ENCODE measurements around the gene CACNA1D. TPM values are rescaled to one million over a fixed set of nuclear protein-coding genes. Genes with fewer than 3 reads are reported as not detected.

CACNA1D gene
- total RNA-seq, 2 donors from 2014 or later, result 9.9 to 20.4 TPM

GRCh38 chr3:53613125-53613524 is 118.7 kb downstream of the CACNA1D start:
- H3K27ac ChIP-seq, result peak overlapping the region in 1 of 4 donors; percentile 7
- 58 to 66% methylated on average over 3 of the region's 3 CpGs for WGBS, 2 donors
- H3K27me3 ChIP-seq, result no peaks in the 10 kb centered on the region
- ATAC-seq (no peak), DNase-seq (no peak)
- H3K36me3 ChIP-seq (replicated peaks in 1 of 2; ENCODE audit: insufficient read depth in 1 of 2, low read depth in 2 of 2), result no peaks in the 10 kb centered on the region
- TF ChIP-seq POLR2A (IDR thresholded peaks at IDR 0.05) (no peak), CTCF (IDR thresholded peaks at IDR 0.05) (no peak)
- H3K4me3 ChIP-seq, result no peak overlapping the region
- intact Hi-C loops (cut with DNase I), result no loop called here
- no peaks in the 10 kb centered on the region for H3K9me3 ChIP-seq
- H3K4me1 ChIP-seq, result no peaks in the 10 kb centered on the region

GRCh38 chr3:53614307-53614706 is 119.9 kb downstream of the CACNA1D start:
- H3K27me3 ChIP-seq, result no peaks in the 10 kb centered on the region
- no peak overlapping the region for H3K27ac ChIP-seq
- H3K4me3 ChIP-seq, result no peak overlapping the region
- 69 to 71% methylated on average over 5 of the region's 5 CpGs for WGBS, 2 donors
- H3K4me1 ChIP-seq, result no peaks in the 10 kb centered on the region
- no peaks in the 10 kb centered on the region for H3K9me3 ChIP-seq
- no peak for ATAC-seq
- TF ChIP-seq POLR2A (IDR thresholded peaks at IDR 0.05) (no peak), CTCF (IDR thresholded peaks at IDR 0.05) (no peak)
- intact Hi-C loops (cut with DNase I), result no loop called here
- no peak for DNase-seq
- no peaks in the 10 kb centered on the region for H3K36me3 ChIP-seq (replicated peaks in 1 of 2; ENCODE audit: insufficient read depth in 1 of 2, low read depth in 2 of 2)

- Histone ChIP-seq H3K27me3 (no peaks in the 10 kb centered on the region), H3K4me1 (no peaks in the 10 kb centered on the region), H3K9me3 (no peaks in the 10 kb centered on the region), H3K4me3 (no peak overlapping the region), H3K36me3 (replicated peaks in 1 of 2; ENCODE audit: insufficient read depth in 1 of 2, low read depth in 2 of 2) (no peaks in the 10 kb centered on the region), H3K27ac (no peak overlapping the region)
- WGBS, 2 donors, result 59 to 61% methylated on average over 5 of the region's 5 CpGs
- no peak for ATAC-seq
- intact Hi-C loops (cut with DNase I), result no loop called here
- TF ChIP-seq CTCF (IDR thresholded peaks at IDR 0.05) (no peak), POLR2A (IDR thresholded peaks at IDR 0.05) (no peak)
- DNase-seq, result peak in 1 of 4 donors; percentile 15
Measured at GRCh38 chr3:53616321-53616720, 121.9 kb downstream of the CACNA1D start.

GRCh38 chr3:53616971-53617892 is 122.8 kb downstream of the CACNA1D start:
- WGBS, 2 donors, result 73 to 78% methylated on average over 7 of the region's 7 CpGs
- intact Hi-C loops (cut with DNase I), result no loop called here
- ATAC-seq, result no peak

More at GRCh38 chr3:53616971-53617892, 122.8 kb downstream of the CACNA1D start:
- no peaks in the 10 kb centered on the region for H3K27me3 ChIP-seq
- H3K4me3 ChIP-seq, result no peak overlapping the region
- no peaks in the 10 kb centered on the region for H3K4me1 ChIP-seq
- TF ChIP-seq CTCF (IDR thresholded peaks at IDR 0.05), result no peak
- no peak for TF ChIP-seq POLR2A (IDR thresholded peaks at IDR 0.05)
- no peak overlapping the region for H3K27ac ChIP-seq
- no peaks in the 10 kb centered on the region for H3K36me3 ChIP-seq (replicated peaks in 1 of 2; ENCODE audit: insufficient read depth in 1 of 2, low read depth in 2 of 2)
- no peaks in the 10 kb centered on the region for H3K9me3 ChIP-seq
- no peak for DNase-seq

All from body of pancreas (tissue), 4 donors.